Measurements from ENCODE around the gene PNRC1.
"Not testable (repeated sequence)": the region's sequence is repeated elsewhere in the genome, so short reads cannot be mapped to it uniquely, and the experiment has no call there.

The PNRC1 gene

DNA sequence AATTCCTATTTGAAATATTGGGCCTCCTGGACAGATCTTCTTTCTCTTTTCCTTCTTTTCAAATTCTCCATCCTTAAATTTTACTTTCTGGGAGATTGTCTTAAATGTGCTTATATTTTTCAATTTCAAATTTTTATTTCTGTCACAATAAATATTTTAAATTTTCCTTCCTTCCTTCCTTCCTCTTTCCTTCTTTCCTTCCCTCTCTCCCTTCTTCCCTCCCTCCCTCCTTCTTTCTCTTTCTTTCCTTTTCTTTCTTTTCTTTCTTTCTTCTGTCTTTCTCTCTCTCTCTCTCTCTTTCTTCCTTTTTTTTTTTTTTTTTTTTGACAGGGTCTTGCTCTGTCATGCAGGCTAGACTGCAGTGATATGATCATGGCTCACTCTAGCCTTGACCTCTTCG lies 16.7 kb upstream of the PNRC1 start:
- DNase-seq, result no peak

DNA sequence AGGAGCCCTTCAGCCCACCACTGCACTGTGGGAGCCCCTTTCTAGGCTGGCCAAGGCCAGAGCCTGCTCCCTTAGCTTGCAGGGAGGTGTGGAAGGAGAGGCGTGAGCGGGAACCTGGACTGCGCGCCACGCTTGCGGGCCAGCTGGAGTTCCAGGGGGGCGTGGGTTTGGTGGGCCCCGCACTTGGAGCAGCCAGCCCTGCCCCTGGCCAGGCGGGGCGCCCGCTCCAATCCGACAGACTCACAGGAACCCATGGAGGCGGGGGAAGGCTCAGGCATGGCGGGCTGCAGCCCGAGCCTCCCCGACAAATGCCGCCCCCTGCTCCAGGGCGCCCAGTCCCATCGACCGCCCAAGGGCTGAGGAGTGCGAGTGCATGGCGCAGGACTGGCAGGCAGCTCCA lies 15.6 kb upstream of the PNRC1 start:
- not testable (repeated sequence) for DNase-seq

DNA sequence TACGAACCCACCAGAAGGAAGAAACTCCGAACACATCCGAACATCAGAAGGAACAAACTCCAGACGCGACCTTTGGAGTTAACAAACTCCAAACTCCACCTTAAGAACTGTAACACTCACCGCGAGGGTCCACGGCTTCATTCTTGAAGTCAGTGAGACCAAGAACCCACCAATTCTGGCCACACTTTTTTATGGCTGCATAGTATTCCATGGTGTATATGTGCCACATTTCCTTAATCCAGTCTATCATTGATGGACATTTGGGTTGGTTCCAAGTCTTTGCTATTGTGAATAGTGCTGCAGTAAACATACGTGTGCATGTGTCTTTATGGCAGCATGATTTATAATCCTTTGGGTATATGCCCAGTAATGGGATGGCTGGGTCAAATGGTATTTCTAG lies 14.4 kb upstream of the PNRC1 start:
- not testable (repeated sequence) for DNase-seq

DNA sequence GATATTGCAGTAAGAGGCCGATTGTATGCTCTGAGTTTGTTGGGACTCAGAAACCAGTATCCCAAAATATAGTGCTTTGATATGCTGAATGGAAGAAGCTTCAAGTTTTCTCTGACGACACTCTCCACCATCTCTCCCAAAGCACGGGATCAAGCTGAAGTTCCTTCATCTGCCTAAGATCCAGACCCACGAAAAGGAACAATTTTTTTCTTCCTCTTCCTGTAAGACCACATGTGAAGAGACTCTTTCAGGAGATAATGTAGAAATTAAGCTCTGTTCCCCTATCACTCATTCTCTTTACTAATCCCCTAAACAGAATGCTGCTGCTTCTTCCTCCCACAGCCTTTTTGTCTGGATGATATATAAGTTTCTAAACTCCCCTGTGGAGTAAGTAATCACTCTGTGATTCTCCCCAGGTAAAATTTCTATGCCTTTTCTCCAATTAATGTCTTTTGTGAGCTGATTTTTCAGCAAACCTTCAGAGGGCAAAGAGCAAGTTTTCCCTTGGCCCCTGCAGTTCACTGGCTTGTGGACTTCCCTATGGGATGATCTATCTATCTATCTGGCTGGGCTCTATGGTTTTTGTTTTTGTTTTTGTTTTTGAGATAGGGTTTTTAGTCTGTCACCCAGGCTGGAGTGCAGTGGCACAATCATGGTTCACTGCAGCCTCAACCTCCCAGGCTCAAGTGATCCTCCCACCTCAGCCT lies 13.5 kb upstream of the PNRC1 start:
- DNase-seq, result no peak

DNA sequence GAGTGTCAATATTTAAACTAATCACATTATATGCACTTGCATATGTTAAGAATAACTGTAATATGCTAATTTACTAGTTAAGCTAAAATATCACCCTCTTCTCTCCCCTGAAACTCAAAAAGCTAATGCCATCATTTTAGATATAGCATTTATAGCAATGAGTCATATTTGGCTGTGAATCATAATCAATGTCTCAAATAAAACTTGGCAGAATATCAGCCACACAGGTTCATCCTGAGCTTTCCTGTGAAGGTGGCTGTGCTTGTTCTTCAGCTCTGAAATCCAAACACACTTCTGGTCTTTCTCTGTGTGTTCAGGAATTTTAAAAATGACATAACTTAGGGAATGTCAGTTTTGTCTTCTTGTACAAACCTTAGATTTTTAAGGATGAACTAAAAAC lies 12.8 kb upstream of the PNRC1 start:
- DNase-seq, result no peak

DNA sequence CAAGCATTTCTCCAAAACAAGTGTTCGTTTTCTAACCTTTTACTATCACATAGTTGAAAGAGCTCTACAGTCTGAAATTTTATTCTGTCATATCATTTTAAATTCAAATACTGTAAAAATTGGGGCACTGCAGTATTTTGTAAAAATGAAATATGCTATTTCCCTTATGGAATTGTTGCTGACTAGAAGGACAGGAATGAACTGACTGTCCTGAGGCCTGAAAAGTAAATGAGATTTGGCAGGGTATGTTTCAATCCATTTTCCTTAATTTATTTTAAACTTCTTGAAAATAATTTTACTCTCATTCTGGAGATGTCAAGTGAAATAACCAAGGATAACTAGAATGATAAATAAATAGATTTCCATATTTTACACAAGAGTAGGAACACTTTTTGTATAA lies 11.9 kb upstream of the PNRC1 start:
- no peak for DNase-seq

DNA sequence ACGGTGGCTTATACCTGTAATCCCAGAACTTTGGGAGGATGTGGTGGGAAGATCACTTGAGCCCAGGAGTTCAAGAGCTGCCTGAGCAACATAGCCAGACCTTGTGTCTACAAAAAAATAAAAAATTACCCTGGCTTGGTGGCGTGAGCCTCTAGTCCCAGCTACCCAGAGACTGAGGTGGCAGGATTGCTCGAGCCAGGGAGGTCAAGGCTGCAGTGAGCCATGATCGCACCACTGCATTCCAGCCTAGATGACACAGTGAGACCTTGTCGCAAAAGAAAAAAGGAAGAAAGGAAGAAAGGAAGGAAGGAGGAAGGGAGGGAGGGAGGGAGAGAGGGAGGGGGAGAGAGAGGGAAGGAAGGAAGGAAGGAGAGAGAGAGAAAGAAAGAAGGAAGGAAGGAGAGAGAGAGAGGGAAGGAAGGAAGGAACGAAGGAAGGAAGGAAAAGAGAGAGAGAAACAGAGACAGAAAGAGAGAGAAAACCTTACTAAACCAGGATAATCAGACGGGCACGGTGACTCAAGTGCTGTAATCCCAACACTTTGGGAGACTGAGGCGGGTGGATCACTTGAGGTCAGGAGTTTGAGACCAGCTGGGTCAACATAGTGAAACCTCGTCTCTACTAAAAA lies 10.9 kb upstream of the PNRC1 start:
- no peak for DNase-seq

DNA sequence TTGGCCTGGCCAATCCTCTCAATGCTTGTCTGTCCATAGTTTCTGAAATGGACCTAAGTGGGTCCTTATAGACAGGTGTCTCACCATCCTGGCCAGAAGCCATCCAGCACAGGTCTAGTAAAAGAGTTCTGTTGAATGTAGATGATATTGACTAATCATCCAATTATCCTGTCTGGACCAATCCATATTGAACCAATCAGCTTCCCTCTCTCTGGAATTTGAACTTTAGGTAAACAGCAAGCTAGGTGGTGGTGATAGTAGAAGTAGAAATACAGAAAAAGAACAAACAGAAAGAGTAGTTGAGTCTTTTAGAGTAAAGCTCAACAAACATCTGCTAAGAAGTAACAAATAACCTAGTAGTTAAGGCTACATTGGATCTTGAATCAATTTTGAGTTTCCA lies 9.5 kb upstream of the PNRC1 start:
- no peak for DNase-seq

DNA sequence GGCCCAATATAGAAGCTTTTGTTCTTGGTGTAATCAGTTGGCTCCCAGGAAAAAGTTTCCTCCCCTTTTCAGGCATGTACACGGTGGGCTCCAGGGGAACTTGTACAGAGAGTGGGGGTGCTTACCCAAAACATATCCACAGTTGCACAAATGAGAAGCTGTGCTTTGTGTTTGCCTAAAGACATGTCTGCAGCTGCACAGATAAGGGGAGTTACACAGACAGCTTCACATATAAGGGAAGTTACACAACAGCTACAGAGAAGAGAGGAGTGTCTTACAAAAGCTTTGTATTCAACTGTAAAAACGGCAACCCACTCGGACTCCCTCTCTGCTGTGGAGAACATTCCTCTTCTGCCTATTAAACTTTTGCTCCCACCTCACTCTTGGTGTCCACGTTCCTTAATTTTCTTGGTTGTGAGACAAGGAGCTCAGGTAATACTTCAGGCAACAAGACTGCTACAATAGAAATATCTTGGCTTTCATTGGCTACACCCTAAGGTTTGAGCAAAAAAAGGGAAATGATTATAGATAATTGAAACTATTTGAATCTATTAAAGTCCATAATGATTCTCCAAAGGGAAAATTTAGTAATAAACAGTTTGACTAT lies 7.4 kb upstream of the PNRC1 start:
- DNase-seq, result no peak

DNA sequence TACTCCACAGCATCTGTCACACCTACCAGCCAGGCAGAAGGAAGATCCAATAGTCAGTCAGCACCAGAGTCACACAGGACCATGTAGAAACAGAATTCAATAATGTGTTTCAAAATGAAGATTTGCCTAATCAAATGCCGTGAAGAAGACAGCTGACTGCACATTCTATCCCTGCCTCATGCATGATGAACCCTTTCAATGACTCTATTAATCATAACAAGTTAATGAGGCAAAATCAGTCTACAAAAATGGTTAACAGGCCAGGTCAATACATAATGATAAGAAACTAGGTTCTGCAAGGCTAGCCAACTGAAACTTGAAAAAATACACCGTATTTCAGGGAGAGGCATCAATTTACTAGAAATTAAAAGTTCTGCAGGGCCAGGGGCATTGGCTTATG lies 6.7 kb upstream of the PNRC1 start:
- no peak for DNase-seq

DNA sequence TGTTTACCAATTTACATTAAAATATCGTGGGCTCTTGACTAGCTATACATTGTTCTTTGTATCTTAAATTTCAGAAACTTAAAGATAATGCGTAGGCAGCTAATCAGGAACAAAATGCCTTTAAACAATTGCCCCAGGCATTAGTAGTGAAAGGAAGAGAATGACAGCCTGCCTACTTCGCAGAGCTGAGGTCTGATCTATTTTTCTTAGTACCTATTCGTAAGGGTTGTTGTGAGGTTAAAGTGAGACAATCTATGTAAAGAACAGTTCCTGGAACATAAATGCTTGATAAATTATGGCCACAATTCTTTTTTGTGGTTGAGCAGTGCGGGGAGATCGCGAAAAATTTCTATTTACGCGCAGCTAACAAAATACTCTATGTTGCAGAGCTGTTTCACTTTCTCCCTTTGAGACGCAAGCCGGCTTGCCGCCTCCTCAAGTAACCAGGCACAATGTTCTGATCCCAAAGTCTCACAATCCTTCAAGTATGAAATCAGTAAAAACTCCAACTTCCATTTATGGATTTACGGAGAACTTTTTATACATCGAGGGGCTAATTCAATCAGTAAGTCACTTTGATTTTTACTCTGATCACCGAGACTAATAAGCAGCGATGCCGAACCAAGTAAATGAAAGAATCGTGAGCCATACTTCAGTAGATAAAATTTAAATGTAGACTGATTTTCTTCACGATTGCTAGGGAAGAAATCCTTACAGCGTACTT lies 878 bp upstream of the PNRC1 start:
- peak; percentile 13 for DNase-seq

DNA sequence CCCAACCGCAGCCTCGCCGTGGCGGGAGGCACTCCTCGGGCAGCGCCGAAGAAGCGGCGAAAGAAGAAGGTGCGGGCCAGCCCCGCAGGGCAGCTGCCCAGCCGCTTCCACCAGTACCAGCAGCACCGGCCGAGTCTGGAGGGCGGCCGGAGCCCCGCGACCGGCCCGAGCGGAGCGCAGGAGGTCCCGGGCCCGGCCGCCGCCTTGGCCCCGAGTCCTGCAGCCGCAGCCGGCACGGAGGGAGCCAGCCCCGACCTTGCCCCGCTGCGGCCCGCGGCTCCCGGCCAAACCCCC lies 525 bp downstream of the PNRC1 start:
- DNase-seq, result no peak

DNA sequence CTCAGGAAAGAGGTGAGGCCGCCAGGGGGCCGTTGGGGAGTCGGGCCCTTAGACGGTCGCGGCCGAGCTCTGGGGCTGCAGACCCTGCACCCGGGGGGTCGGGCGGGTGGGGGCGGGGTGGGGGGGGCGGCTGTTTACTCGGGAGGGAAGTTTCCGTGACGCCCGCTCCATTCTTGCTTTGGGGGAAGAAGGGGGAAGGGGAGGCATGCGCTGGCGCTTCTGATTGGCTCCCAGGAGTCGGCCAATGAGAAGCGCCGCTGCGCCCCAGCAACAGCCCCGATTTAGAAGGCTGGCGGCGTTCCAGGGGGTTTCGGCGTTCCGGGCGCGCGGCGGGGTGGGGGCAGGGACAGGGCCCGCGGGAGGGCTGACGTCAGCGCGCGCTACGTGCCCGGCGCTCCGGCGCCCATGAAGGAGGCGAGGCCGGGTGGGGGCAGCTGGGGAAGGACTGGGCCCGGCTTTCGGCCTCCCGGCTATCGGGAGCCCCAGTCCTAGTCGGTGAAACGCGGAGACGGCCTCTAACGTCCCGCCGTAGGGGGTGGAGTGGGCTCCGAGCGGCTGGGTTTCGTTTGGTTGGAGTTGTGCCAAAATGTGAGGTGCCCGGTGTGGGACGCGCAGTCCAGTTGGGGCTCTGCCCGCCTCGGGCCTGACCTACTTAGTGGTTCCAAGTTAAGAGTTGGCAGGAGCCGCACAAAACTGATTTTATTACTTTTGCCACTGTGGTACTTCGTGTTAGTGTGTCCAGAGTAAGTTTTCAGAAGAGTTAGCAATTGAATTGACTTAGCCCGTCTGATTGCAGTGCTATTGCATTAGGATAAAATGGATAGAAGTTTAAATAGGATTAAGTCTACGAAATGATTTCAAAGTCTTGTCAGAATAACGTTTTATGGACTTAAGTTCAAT lies 1.1 kb downstream of the PNRC1 start:
- DNase-seq, result peak; percentile 90

DNA sequence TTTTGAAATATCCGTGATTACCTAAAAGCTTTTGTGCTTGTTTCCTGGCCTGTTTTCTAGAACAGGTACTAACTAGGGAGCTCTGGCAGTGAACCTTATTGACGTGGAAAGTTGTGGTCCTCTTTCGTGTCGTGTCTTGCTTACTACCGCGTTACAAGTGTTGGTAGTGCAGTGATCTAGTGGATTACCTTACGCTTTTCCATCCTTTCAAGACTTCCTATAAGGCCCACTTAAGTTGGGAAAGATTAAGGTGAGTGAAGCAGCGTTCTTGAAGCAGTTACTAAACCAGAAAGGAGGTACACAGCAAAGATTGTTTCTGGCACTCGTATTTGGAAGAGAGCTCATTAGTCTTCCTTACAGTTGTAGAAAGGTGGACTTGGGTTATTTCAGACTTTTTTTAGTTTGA lies 1.9 kb downstream of the PNRC1 start:
- no peak for DNase-seq

DNA sequence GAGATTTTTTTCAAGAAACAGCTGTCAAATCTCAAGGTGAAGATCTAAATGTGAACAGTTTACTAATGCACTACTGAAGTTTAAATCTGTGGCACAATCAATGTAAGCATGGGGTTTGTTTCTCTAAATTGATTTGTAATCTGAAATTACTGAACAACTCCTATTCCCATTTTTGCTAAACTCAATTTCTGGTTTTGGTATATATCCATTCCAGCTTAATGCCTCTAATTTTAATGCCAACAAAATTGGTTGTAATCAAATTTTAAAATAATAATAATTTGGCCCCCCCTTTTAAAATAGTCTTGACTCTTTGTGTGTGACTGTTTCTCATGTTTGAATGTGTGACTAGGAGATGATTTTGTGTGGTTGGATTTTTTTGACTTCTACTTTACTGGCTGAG lies 4.0 kb downstream of the PNRC1 start:
- no peak for DNase-seq

DNA sequence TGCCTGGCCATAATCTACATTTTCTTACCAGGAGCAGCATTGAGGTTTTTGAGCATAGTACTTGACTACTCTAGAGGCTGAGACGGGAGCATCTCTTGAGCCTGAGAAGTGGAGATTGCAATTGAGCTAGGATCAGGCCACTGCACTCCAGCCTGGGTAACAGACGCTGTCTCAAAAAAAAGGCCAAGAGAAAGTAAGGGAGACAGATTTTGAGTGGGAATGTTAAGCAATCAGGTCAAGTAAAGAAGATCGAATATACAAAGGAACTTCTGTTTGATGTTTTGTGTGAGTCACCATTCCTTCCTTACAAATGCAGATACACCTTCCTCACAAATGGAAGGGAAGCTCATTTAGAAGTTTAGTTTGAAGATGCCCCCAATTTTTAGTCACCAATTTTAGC lies 4.4 kb downstream of the PNRC1 start:
- no peak for DNase-seq

DNA sequence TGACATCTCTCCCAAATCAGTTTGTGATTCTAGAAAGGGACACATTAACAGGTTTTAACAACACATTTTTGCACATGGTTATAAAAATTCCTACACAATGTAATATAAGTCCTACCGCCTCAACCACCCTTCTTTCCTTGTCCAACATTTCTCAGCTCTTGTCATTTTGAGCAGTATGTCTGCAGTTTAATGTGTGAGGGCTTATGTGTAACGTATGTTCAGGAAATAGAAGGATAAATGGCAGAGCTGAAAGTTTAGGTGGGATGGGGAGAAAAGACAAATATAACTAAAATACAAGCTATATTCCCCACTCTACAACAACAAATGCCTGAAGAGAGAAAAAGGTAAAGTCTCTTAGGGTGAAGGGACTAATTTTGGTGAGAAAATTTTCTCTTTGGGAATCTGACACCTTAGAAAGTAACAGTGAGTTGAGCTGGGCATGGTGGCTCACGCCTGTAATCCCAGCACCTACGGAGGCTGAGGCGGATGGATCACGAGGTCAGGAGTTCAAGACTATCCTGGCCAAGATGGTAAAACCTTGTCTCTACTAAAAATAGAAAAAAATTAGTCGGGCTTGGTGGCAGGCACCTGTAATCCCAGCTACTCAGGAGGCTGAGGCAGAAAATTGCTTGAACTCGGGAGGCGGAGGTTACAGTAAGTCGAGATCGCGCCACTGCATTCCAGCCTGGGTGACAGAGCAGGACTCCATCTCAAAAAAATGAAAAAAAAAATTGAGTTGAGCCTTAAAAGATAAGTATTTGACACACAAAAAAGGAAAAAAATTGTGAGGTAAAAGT lies 5.1 kb downstream of the PNRC1 start:
- DNase-seq, result no peak

DNA sequence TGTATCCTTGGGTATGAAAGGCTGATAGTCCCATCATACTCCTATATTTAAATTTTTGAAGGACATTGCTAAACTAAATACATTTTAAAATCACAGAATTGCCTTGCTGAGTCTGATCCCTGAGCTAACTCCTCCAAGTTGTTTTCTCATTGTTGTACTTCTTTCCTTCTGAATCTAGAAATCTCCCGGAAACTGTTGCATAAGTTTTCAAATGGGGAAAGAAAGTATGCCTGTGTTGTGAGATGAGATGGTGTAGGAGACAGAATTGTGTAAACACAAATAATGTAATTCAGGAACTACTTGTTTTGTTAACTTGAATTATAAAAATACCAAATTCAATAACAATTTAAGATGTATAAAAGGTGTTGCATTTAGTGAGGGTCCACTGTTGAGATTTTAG lies 7.3 kb downstream of the PNRC1 start:
- no peak for DNase-seq

DNA sequence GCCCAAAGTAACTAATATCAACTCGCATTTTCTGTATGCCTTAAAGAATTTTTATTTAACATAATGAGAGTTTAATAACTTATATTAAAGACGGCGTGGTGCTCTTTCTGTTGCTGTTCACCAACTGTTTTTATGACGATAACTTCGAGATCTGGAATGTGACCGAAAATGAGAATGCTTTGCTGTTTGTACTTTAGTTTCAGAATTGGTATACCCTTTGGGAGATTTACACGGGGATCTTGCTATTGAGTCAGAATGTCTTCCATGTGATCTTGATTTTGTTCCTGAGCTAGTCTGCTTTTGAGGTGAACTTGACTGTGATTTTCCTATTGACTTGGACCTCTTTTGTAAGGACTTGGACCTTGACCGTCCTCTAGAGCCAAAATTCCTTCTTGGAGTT lies 17.9 kb downstream of the PNRC1 start:
- no peak for DNase-seq

DNA sequence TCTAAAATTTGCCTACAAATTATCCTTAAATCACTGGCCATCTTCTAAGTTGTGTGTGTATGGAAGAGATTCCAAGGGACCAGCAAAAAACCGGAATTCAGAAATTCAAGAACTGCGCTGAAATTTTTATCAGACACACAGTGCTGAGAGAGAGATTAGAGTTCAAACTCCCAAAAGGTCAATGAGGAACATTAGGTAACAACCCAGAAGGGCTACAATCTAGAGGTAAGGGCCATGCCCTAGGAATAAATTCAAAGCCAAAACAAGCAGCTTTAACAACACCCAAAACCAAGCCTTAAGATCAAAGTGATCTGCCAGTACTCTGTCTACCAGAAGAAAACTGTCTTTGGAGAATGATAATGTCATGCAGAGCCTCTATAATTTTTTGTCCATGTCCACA lies 19.6 kb downstream of the PNRC1 start:
- DNase-seq, result no peak

DNA sequence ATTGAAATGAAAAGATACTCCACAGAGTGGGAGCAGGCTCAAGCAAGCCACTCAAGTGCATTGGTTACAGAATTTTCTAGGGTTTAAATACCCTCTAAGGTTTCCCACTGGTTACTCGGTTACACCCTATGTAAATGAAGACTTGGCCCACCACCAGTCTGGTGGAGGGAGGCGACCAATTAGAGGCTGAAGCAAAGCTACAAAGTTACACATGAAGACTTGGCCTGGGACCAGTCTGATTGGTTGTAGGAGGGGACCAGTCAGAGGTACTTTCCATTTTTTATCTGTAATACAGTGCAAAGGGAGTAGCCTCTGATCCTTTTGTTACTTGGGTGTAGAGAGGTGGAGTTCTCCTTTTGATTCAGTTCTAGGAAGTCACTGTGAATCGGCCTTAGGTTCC lies 29.7 kb downstream of the PNRC1 start:
- no peak for DNase-seq

DNA sequence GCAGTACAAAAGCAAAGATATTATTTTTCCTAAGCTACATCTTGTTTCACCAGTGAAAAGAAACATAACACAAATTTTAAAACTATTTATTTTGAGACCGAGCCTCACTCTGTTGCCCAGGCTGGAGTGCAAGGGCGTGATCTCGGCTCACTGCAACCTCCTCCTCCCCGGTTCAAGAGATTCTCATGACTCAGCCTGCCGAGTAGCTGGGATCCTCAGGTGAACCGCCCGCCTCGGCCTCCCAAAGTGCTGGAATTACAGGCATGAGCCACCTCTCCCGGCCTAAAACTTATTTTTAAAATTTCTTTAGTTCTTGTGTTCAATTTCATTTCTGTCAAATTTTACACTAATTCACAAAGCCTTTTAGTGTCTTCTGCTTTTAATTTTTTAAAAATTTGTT lies 31.4 kb downstream of the PNRC1 start:
- no peak for DNase-seq

Data from GOT3 (cell line).